B cell (primary cell): ENCODE measurements around the gene MRLN.

Source experiments
- EZH2 ChIP-seq: IDR thresholded peaks from 2 replicates; pipeline ENCODE4 v1.6.1; 2012; ENCODE audit warnings: borderline replicate concordance, low read depth, mild to moderate bottlenecking, moderate library complexity, low read length; ENCODE audit not compliant: insufficient read depth, poor library complexity, severe bottlenecking
- TF ChIP-seq, protein P1 (sequence below): fragments of 200-600 bp; IDR thresholded peaks from one replicate; pipeline ENCODE4 v1.8.0; 2022; ENCODE audit warnings: antibody characterized with exemption, mild to moderate bottlenecking

DNA sequence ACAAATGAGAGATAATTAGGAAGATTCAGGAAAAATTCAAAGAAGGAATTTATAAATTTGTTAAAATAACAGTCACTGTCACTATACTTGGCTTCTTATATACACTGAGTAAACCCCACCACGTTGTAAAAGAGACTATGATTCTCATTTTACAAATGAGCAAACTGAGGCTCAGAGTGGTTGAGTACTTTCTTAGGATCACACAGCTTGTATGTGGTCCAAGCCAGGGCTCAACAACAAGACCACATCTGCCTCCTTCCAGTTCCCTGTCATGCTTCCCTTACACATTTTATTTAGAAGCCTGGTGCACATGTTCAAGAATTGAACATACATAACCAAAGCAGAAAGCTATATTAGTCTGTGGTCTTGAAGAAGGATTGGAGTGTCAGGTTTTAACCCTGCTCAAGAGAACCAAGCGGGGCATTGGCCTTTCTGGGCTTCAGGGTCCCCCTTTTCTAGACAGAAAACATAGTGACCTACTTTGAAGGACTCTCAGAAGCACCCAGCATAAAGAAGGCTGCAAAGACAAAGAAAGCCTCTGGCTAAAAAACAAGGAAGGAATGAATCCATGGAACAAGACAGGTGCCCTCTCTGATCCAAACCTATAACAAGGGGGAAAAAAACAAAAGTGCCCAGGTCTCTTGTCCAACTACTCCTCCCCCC, 846 bp downstream of the MRLN start:
- no peak for TF ChIP-seq EZH2
- TF ChIP-seq, protein P1, sequence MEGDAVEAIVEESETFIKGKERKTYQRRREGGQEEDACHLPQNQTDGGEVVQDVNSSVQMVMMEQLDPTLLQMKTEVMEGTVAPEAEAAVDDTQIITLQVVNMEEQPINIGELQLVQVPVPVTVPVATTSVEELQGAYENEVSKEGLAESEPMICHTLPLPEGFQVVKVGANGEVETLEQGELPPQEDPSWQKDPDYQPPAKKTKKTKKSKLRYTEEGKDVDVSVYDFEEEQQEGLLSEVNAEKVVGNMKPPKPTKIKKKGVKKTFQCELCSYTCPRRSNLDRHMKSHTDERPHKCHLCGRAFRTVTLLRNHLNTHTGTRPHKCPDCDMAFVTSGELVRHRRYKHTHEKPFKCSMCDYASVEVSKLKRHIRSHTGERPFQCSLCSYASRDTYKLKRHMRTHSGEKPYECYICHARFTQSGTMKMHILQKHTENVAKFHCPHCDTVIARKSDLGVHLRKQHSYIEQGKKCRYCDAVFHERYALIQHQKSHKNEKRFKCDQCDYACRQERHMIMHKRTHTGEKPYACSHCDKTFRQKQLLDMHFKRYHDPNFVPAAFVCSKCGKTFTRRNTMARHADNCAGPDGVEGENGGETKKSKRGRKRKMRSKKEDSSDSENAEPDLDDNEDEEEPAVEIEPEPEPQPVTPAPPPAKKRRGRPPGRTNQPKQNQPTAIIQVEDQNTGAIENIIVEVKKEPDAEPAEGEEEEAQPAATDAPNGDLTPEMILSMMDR, result no peak
